NOMO-1 (cell line): ENCODE data around the gene SCAP.
A peak's percentile ranks its signal among the peaks of the same experiment; 100 is the strongest.

ENCODE experiments used
- DNase-seq, 2 experiments: peaks; one replicate each; lab custom pipeline; 2025; ENCODE audit not compliant: unreplicated experiment in 2 of 2; lab: John Stamatoyannopoulos, UW

SCAP gene

GRCh38 chr3:47418167-47419082, 57.3 kb downstream of the SCAP start:
- no peak for DNase-seq

GRCh38 chr3:47416041-47416440, 59.7 kb downstream of the SCAP start:
- no peak for DNase-seq

GRCh38 chr3:47414666-47415587, 60.8 kb downstream of the SCAP start:
- DNase-seq = no peak

- DNase-seq = no peak
Observed at GRCh38 chr3:47414161-47414564, 61.6 kb downstream of the SCAP start.

DNA sequence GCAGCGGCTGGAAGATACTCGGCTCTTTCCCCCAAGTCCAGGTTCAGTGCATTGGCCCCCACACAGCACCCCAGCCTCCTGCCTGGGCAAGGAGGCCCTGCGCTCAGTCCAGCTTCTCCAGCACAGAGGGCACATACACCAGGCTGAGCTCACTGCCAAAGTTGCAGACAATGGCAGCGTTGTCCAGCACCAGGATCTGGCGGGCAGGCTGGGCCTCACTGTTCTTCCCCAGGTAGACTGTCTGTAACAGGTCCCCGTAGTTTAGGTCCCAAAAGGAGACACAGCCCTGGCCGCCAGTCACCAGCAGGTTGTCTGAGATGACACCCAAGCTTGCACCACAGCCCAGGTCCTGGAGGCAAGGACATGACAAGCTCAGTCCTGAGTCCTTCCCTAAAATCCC, 62.0 kb downstream of the SCAP start:
- no peak for DNase-seq

DNA sequence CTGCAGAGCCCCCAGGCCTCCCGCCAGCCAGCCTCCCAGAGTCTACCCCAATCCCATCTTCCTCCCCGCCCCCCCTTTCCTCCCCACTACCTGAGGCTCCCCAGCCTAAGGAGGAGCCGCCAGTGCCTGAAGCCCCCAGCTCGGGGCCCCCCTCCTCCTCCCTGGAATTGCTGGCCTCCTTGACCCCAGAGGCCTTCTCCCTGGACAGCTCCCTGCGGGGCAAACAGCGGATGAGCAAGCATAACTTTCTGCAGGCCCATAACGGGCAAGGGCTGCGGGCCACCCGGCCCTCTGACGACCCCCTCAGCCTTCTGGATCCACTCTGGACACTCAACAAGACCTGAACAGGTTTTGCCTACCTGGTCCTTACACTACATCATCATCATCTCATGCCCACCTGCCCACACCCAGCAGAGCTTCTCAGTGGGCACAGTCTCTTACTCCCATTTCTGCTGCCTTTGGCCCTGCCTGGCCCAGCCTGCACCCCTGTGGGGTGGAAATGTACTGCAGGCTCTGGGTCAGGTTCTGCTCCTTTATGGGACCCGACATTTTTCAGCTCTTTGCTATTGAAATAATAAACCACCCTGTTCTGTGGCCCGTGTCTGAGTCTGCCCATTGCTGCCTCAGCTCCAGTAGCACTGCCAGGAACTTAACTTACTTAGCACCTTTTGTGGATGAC, 62.8 kb downstream of the SCAP start:
- no peak for DNase-seq

- DNase-seq = no peak
Observed at GRCh38 chr3:47412453-47412756, 63.3 kb downstream of the SCAP start.

- DNase-seq = no peak
Observed at GRCh38 chr3:47411696-47412452, 63.9 kb downstream of the SCAP start.

DNA sequence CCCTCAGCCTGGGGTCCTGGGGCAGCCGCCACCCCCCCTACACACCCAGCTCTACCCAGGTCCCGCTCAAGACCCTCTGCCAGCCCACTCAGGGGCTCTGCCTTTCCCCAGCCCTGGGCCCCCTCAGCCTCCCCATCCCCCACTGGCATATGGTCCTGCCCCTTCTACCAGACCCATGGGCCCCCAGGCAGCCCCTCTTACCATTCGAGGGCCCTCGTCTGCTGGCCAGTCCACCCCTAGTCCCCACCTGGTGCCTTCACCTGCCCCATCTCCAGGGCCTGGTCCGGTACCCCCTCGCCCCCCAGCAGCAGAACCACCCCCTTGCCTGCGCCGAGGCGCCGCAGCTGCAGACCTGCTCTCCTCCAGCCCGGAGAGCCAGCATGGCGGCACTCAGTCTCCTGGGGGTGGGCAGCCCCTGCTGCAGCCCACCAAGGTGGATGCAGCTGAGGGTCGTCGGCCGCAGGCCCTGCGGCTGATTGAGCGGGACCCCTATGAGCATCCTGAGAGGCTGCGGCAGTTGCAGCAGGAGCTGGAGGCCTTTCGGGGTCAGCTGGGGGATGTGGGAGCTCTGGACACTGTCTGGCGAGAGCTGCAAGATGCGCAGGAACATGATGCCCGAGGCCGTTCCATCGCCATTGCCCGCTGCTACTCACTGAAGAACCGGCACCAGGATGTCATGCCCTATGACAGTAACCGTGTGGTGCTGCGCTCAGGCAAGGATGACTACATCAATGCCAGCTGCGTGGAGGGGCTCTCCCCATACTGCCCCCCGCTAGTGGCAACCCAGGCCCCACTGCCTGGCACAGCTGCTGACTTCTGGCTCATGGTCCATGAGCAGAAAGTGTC, 64.7 kb downstream of the SCAP start:
- no peak for DNase-seq

- no peak for DNase-seq
Observed at GRCh38 chr3:47410417-47410720, 65.4 kb downstream of the SCAP start.

GRCh38 chr3:47409688-47410416, 65.9 kb downstream of the SCAP start:
- no peak for DNase-seq

- no peak for DNase-seq
Observed at GRCh38 chr3:47409284-47409683, 66.5 kb downstream of the SCAP start.

DNA sequence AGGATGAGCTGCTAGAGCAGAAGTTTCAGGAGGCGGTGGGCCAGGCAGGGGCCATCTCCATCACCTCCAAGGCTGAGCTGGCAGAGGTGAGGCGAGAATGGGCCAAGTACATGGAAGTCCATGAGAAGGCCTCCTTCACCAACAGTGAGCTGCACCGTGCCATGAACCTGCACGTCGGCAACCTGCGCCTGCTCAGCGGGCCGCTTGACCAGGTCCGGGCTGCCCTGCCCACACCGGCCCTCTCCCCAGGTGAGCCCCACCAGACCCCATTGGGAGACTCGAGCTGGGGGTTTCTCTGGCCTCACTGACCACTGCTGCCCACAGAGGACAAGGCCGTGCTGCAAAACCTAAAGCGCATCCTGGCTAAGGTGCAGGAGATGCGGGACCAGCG, 66.9 kb downstream of the SCAP start:
- no peak for DNase-seq

- no peak for DNase-seq
Observed at GRCh38 chr3:47407896-47408838, 67.6 kb downstream of the SCAP start.

DNA sequence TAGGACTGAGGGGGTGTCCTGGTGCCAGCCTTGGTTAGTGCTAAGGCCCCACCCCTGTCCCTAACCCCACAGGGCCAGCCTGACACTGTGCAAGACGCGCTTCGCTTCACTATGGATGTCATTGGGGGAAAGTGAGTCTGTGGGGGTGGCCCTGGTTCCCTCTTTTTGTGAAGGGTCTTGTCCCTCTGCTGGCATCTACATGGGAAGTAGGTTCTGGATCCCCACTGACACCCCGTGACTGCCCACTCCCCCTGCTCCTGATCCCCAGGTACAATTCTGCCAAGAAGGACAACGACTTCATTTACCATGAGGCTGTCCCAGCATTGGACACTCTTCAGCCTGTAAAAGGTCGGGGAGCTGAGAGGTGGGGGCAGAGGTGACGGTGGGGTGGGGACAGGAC, 68.5 kb downstream of the SCAP start:
- no peak for DNase-seq

GRCh38 chr3:47406762-47407149, 69.0 kb downstream of the SCAP start:
- DNase-seq = no peak

DNA sequence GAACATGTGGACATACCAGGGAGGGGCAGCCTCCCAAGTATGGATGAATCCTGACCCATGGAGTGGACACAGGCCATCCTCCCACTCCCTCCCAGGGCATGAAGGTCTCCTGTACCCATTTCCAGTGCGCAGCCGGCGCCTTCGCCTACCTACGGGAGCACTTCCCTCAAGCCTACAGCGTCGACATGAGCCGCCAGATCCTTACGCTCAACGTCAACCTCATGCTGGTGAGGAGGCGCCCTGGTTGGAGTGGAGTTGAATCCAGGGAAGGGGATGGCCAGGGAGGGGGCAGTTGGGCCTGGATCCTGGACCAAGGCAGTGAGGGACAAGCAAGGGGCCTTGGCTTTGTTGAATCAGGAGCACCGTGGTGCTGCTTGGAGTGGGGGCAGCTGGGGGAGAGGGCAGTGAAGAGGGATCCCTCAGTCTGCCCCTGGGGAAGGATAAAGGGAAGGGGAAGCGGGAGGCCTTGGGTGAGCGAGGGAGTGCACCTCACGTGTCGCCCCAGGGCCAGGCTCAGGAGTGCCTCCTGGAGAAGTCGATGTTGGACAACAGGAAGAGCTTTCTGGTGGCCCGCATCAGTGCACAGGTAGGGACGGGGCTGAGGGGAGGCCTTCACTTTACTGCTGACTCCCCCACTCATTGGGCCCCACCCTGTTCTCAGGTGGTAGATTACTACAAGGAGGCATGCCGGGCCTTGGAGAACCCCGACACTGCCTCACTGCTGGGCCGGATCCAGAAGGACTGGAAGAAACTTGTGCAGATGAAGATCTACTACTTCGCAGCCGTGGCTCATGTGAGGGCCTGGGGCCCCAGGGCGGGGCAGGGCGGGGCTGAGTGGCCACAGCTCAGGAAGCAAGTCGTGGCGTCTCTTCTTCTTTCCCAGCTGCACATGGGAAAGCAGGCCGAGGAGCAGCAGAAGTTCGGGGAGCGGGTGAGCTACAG, 69.7 kb downstream of the SCAP start:
- DNase-seq = peak; percentile 6 to 24
